ENCODE data around the gene RNF149. TPM values are rescaled to one million over a fixed set of nuclear protein-coding genes. Genes with fewer than 3 reads are reported as not detected.

Gene RNF149
- total and polyA plus RNA-seq, 9 donors = 20.3 to 62.5 (median 45.3) TPM

- H3K4me3 ChIP-seq = no peak overlapping the region
- intact Hi-C loops (cut with DNase I) = no loop called here
- H3K27ac ChIP-seq = no peak overlapping the region
- no peaks in the 10 kb centered on the region for H3K4me1 ChIP-seq (ENCODE audit: insufficient read depth)
- H3K27me3 ChIP-seq = no peaks in the 10 kb centered on the region
- no peak for DNase-seq
- no peaks in the 10 kb centered on the region for H3K9me3 ChIP-seq
- WGBS, 3 donors = 94 to 97% (median 96%) methylated on average over 6 of the region's 6 CpGs
- no peak for TF ChIP-seq CTCF (IDR thresholded peaks at IDR 0.05)
- TF ChIP-seq EP300 (IDR thresholded peaks at IDR 0.05) = no peak
- no peak for TF ChIP-seq POLR2A (IDR thresholded peaks at IDR 0.05)
- H3K36me3 ChIP-seq = no peaks in the 10 kb centered on the region
Measured at GRCh38 chr2:101286684-101287083, 21.8 kb downstream of the RNF149 start.

GRCh38 chr2:101282980-101283379 is 25.5 kb downstream of the RNF149 start:
- DNase-seq = no peak
- Histone ChIP-seq H3K27ac (no peak overlapping the region), H3K9me3 (no peaks in the 10 kb centered on the region), H3K4me1 (ENCODE audit: insufficient read depth) (no peaks in the 10 kb centered on the region), H3K36me3 (no peaks in the 10 kb centered on the region), H3K27me3 (no peaks in the 10 kb centered on the region), H3K4me3 (no peak overlapping the region)
- intact Hi-C loops (cut with DNase I) = no loop called here
- WGBS, 3 donors = 90 to 96% (median 94%) methylated on average over 3 of the region's 3 CpGs
- no peak for TF ChIP-seq POLR2A (IDR thresholded peaks at IDR 0.05)
- TF ChIP-seq EP300 (IDR thresholded peaks at IDR 0.05) = no peak
- no peak for TF ChIP-seq CTCF (IDR thresholded peaks at IDR 0.05)

- Histone ChIP-seq H3K36me3 (no peaks in the 10 kb centered on the region), H3K4me3 (no peak overlapping the region), H3K4me1 (ENCODE audit: insufficient read depth) (no peaks in the 10 kb centered on the region), H3K27ac (no peak overlapping the region), H3K9me3 (no peaks in the 10 kb centered on the region), H3K27me3 (no peaks in the 10 kb centered on the region)
- TF ChIP-seq CTCF (IDR thresholded peaks at IDR 0.05) (no peak), POLR2A (IDR thresholded peaks at IDR 0.05) (no peak), EP300 (IDR thresholded peaks at IDR 0.05) (no peak)
- intact Hi-C loops (cut with DNase I) = no loop called here
- 84 to 90% (median 88%) methylated on average over 4 of the region's 4 CpGs for WGBS, 3 donors
- DNase-seq = no peak
Measured at GRCh38 chr2:101281482-101281881, 27.0 kb downstream of the RNF149 start.

GRCh38 chr2:101278925-101279324 is 29.6 kb downstream of the RNF149 start:
- H3K27ac ChIP-seq = no peak overlapping the region
- no peaks in the 10 kb centered on the region for H3K27me3 ChIP-seq
- no peak overlapping the region for H3K4me3 ChIP-seq
- 71 to 82% (median 77%) methylated on average over 3 of the region's 3 CpGs for WGBS, 3 donors
- no peaks in the 10 kb centered on the region for H3K36me3 ChIP-seq
- intact Hi-C loops (cut with DNase I) = no loop called here
- H3K9me3 ChIP-seq = no peaks in the 10 kb centered on the region
- no peak for DNase-seq
- no peaks in the 10 kb centered on the region for H3K4me1 ChIP-seq (ENCODE audit: insufficient read depth)
- TF ChIP-seq POLR2A (IDR thresholded peaks at IDR 0.05) (no peak), CTCF (IDR thresholded peaks at IDR 0.05) (no peak), EP300 (IDR thresholded peaks at IDR 0.05) (no peak)

GRCh38 chr2:101277111-101277510 is 31.4 kb downstream of the RNF149 start:
- H3K4me1 ChIP-seq (ENCODE audit: insufficient read depth) = no peaks in the 10 kb centered on the region
- no peak for DNase-seq
- WGBS, 3 donors = 83 to 84% (median 84%) methylated on average over 7 of the region's 7 CpGs
- H3K4me3 ChIP-seq = no peak overlapping the region
- H3K27me3 ChIP-seq = no peaks in the 10 kb centered on the region
- H3K27ac ChIP-seq = no peak overlapping the region
- H3K9me3 ChIP-seq = no peaks in the 10 kb centered on the region
- intact Hi-C loops (cut with DNase I) = no loop called here
- no peaks in the 10 kb centered on the region for H3K36me3 ChIP-seq
- TF ChIP-seq POLR2A (IDR thresholded peaks at IDR 0.05) = no peak

Data from ovary (tissue), 9 donors.